Activated T-cell treated with anti-CD3 and anti-CD28 coated beads for 48 hours (primary cell): ENCODE results near the gene RHEB.

Experiments
- DNase-seq: peaks from one replicate; pipeline ENCODE4 v3.0.0-alpha.2; 2020; ENCODE audit warnings: low read depth

RHEB gene

GRCh38 chr7:151470711-151471110, 49.0 kb downstream of the RHEB start:
- no peak for DNase-seq

DNA sequence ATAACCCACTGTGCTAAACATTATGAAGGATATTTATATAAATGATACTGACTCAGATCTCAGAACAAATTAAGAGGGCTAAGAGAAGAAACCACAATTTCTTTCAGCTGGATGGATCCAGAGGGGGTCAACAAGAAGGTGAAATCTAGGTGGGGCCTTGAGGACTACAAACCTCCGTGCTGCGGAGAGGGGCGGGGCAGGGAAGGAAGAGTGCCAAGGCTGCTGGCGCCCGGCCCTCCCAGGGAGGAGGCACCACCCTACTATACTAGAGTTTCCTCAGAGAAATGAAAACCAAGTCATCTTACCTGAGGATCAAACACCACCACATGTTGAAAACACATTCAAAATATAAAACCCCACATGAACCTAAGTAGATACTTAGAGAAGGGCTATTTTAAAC, 50.4 kb downstream of the RHEB start:
- no peak for DNase-seq

- DNase-seq, result no peak
Observed at GRCh38 chr7:151468217-151469018, 51.3 kb downstream of the RHEB start.

GRCh38 chr7:151465169-151465568, 54.5 kb downstream of the RHEB start:
- DNase-seq, result no peak

GRCh38 chr7:151462306-151462779, 57.4 kb downstream of the RHEB start:
- no peak for DNase-seq

DNA sequence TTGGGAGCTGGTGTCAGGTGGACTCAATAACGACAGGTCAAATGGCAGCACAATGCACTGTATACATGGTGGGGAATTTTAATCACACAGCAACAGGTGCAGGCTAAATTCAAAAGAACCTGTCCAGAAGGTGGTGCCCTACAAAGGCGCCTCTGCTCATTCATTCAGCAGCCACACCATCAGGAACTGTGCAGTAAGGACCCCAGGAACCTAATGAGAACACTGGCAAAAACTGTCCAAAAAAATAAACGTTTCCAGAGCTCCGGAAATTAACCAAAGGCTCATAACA, 57.8 kb downstream of the RHEB start:
- DNase-seq, result no peak

GRCh38 chr7:151461096-151461941, 58.4 kb downstream of the RHEB start:
- DNase-seq, result no peak

DNA sequence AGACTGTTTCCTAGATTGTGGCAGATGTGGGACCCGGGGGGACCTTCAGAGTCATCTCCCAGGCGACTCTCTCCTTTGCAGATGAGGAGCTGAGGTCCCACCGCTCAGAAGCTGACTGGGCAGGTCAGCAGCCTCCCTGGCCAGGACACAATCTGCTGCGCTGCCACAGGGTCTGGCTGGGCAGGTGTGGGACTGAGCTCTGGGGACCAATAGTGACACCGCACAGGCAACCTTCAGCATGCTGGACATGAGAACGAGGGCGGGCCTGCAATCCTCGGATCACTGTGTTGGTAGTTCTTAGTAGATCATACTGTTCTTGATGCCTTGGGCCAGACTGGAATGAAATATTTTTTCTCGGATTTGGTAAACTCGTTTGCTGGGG, 59.2 kb downstream of the RHEB start:
- DNase-seq, result no peak

GRCh38 chr7:151459726-151460473, 59.8 kb downstream of the RHEB start:
- no peak for DNase-seq

DNA sequence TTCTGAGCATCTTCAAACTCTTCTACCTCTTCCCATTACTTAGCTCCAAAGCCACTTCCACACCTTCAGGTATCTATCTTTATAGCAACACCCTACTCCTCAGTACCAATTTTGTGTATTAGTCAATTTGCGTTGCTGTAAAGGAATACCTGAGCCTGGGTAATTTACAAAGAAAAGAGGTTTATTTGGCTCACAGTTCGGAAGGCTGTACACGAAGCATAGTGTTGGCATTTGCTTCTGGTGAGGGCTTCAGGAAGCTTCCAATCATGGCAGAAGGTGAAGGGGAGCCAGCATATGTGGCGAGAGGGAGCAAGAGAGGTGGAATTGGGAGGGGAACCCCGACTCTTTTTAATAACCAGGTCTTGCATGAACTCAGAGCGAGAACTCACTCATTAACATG, 62.2 kb downstream of the RHEB start:
- DNase-seq, result no peak

- no peak for DNase-seq
Observed at GRCh38 chr7:151456782-151457181, 62.9 kb downstream of the RHEB start.

GRCh38 chr7:151456276-151456675, 63.4 kb downstream of the RHEB start:
- DNase-seq, result no peak

GRCh38 chr7:151455690-151456089, 64.0 kb downstream of the RHEB start:
- no peak for DNase-seq

- no peak for DNase-seq
Observed at GRCh38 chr7:151454932-151455530, 64.7 kb downstream of the RHEB start.

DNA sequence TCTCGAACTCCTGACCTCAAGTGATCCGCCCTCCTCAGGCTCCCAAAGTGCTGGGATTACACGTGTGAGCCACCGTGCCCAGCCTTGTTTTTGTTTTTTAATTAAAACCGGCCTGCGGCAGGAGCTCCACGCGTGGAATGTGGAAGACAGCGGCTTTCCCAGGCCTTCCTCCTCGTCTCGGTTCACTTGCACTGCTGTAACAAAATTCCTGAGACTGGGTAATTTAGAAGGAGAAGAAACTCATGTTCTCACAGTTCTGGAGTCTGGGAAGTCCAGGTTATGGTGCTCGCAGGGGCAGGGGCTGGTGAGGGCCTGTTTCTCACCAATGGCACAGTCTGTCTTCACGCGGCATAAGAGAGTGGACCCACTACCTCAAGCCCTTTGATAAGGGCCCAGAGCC, 65.4 kb downstream of the RHEB start:
- no peak for DNase-seq

DNA sequence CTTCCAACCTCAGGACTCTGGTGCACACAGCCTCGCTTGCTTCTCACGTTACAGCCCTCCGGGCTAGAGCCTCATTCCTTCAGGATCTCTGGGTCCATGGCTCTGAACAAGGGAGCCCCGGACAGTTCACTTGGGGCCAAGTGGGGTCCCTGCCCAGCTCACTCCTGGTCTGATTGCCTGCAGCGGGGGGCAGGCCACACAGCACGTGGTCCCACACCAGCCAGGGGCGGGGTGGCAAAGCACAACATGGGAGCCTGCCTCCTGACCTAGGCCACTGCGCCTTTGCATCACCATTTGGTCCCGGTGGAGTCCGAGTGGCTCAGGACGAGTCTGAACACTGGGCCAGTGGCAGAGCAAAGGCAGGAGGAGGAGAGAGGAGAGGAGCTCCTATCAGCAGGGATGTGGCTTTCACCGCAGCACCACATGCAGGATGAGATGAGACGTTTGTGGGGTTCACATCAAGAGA, 66.3 kb downstream of the RHEB start:
- no peak for DNase-seq

- no peak for DNase-seq
Observed at GRCh38 chr7:151452680-151453325, 66.9 kb downstream of the RHEB start.

- no peak for DNase-seq
Observed at GRCh38 chr7:151451626-151452571, 67.8 kb downstream of the RHEB start.

DNA sequence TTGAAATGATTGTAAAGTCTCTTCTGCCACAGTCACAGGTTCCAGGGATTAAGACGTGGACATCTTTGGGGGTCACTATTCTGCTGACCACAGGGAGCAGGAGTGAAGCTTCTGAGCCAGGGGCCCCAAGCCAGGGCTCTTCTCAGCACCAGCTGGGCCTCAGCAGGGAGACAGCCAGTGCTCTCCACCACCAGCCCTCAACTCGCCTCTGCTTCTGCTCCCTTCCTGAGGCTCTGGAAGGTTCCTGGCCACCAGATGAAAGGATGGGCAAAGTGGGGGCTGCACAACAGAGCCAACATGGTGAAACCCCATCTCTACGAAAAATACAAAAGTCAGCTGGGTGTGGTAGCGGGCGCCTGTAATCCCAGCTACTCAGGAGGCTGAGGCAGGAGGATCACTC, 68.5 kb downstream of the RHEB start:
- DNase-seq, result no peak

DNA sequence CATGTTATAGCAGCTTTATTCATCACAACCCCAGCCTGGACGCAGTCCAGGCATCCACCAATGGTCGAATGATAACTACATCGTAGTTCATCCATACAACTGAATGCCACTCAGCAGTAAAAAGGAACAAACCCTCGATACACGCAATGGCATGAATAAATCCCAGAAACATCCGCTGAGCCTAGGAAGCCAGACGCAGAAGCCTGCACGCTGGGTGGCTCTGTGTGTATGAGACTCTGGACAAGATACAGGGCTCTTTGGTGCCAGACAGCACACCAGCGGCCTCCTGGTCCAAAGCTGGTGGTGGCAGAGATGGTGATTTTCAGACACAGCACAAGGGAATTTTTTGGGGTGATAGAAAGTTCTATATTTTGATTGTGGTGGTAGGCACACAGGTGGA, 69.7 kb downstream of the RHEB start:
- no peak for DNase-seq
